K562 (cell line): ENCODE data around the gene VPS41. TPM values are rescaled to one million over a fixed set of nuclear protein-coding genes. Genes with fewer than 3 reads are reported as not detected.

Experiments
- ATAC-seq: fragments of 200-7000 bp; cut with Tn5 transposase; 3 replicates; pipeline ENCODE4 v1.9.1; 2020; ENCODE audit warnings: moderate library complexity
- BruUV-seq: library from RNA; stranded (reverse); fragments of 400-500 nt; replicated peaks from 2 replicates; lab custom pipeline; 2021; lab: Mats Ljungman, UMichigan
- CTCF ChIA-PET: fragments of 300-600 bp; formaldehyde crosslinking; extraction: SDS; loops from one replicate; lab custom pipeline; 2021; ENCODE audit warnings: low intra/inter-chr PET ratio; lab: Yijun Ruan, JAX
- POLR2A ChIA-PET: fragments of 300-600, 350-650 bp; sonication (Branson Sonifier 250); formaldehyde crosslinking; extraction: SDS; loops from one replicate; lab custom pipeline; 2021; ENCODE audit warnings: antibody characterized with exemption, inconsistent platforms; lab: Yijun Ruan, JAX
- DNase-seq, 4 experiments: peaks; one replicate each; pipeline versions ENCODE4 v3.0.0 to v3.0.0-alpha.2; 2011 to 2018; ENCODE audit warnings: low spot score in 3 of 4, mixed read lengths in 3 of 4; ENCODE audit errors: extremely low read depth in 1 of 4
- FAIRE-seq: peaks from 2 replicates; lab custom pipeline; 2011; peaks lifted over from hg19 to GRCh38; lab: Jason Lieb, UNC
- H2AFZ ChIP-seq: 2 replicates; pipeline ENCODE4 v1.6.0; 2011; ENCODE audit warnings: low read depth, low read length, control low read depth, inconsistent platforms
- H3K27ac ChIP-seq: fragments of 200-600 bp; 3 replicates; pipeline ENCODE4 v1.8.0; 2011; ENCODE audit warnings: low read depth, mild to moderate bottlenecking, control low read depth, inconsistent platforms, low read length, moderate library complexity, mixed read lengths; ENCODE audit errors: extremely low read depth
- H3K27me3 ChIP-seq, 2 experiments: fragments of 300-600 bp in 1 of 2; 2 replicates in 1 of 2; 3 replicates in 1 of 2; pipeline versions ENCODE4 v1.6.0 to v1.8.0; 2011; ENCODE audit warnings: inconsistent platforms in 2 of 2, low read length in 2 of 2, mild to moderate bottlenecking in 1 of 2, mixed read lengths in 1 of 2, moderate library complexity in 1 of 2; ENCODE audit not compliant: control insufficient read depth in 2 of 2, insufficient read depth in 2 of 2
- H3K36me3 ChIP-seq: fragments of 300-600 bp; 3 replicates; pipeline ENCODE4 v1.8.0; 2011; ENCODE audit warnings: mild to moderate bottlenecking, low read length, inconsistent platforms; ENCODE audit not compliant: control insufficient read depth, insufficient read depth
- H3K4me1 ChIP-seq, 2 experiments: fragments of 200-600 bp in 1 of 2; replicated peaks in 1 of 2; 2 replicates in 1 of 2; 3 replicates in 1 of 2; pipeline versions ENCODE4 v1.5.1 to v1.8.0; 2011; ENCODE audit warnings: inconsistent platforms in 2 of 2, low read length in 2 of 2, mild to moderate bottlenecking in 1 of 2, mixed read lengths in 1 of 2, moderate library complexity in 1 of 2; ENCODE audit not compliant: control insufficient read depth in 2 of 2, insufficient read depth in 2 of 2
- H3K4me2 ChIP-seq: 2 replicates; pipeline ENCODE4 v1.6.1; 2011; ENCODE audit warnings: low read length, control low read depth, inconsistent platforms, mixed read lengths; ENCODE audit not compliant: insufficient read depth
- H3K4me3 ChIP-seq: fragments of 200-600 bp; sonication (generic), shearing (Covaris generic); 2 replicates; pipeline ENCODE4 v1.5.1; 2016; ENCODE audit warnings: control low read depth, inconsistent platforms
- H3K79me2 ChIP-seq: fragments of 200-600 bp; 3 replicates; pipeline ENCODE4 v1.8.0; 2011; ENCODE audit warnings: low read length, inconsistent platforms; ENCODE audit not compliant: control insufficient read depth, insufficient read depth
- H3K9ac ChIP-seq, 2 experiments: 2 replicates each; pipeline versions ENCODE4 v1.6.0 to v1.6.1; 2011; ENCODE audit warnings: low read depth in 2 of 2, low read length in 2 of 2, control low read depth in 1 of 2, inconsistent platforms in 1 of 2, mild to moderate bottlenecking in 1 of 2, mixed read lengths in 1 of 2; ENCODE audit not compliant: insufficient read depth in 1 of 2
- H3K9me1 ChIP-seq: one replicate; pipeline ENCODE4 v1.6.0; 2011; ENCODE audit warnings: inconsistent platforms, mild to moderate bottlenecking, low read length, moderate library complexity; ENCODE audit not compliant: control insufficient read depth, insufficient read depth
- H3K9me3 ChIP-seq: replicated peaks from 2 replicates; pipeline ENCODE4 v1.5.1; 2011; ENCODE audit warnings: low read depth, low read length, inconsistent platforms; ENCODE audit not compliant: control insufficient read depth, insufficient read depth
- H4K20me1 ChIP-seq: replicated peaks from 2 replicates; pipeline ENCODE4 v1.6.1; 2011; ENCODE audit warnings: low read length, inconsistent platforms, mixed read lengths; ENCODE audit not compliant: control insufficient read depth, insufficient read depth
- AFF1 ChIP-seq, 2 experiments: fragments of 450-650 bp; IDR thresholded peaks; 2 replicates each; pipeline ENCODE4 v1.6.1; 2018; ENCODE audit warnings: mild to moderate bottlenecking in 2 of 2, low read depth in 1 of 2; ENCODE audit not compliant: partially characterized antibody in 2 of 2
- ATF4 ChIP-seq: fragments of 450-650 bp; formaldehyde crosslinking; IDR thresholded peaks from 2 replicates; pipeline ENCODE4 v1.4.0; 2022; ENCODE audit warnings: mild to moderate bottlenecking, moderate library complexity
- BHLHE40 ChIP-seq: IDR thresholded peaks from 2 replicates; pipeline ENCODE4 v1.6.1; 2011; ENCODE audit warnings: low read length, improper control_type of control experiment
- CBX8 ChIP-seq: fragments of 200-600 bp; sonication (generic); IDR thresholded peaks from 2 replicates; pipeline ENCODE4 v1.6.1; 2012; ENCODE audit warnings: borderline replicate concordance, mixed run types, low read depth, mild to moderate bottlenecking, moderate library complexity, mixed read lengths, low read length, control low read depth, inconsistent platforms; ENCODE audit not compliant: poor library complexity, severe bottlenecking; ENCODE audit errors: extremely low read depth
- STAT6 ChIP-seq: sonication (generic); formaldehyde crosslinking; IDR thresholded peaks from 2 replicates; pipeline ENCODE4 v1.8.1; 2023; ENCODE audit warnings: mild to moderate bottlenecking, missing genetic modification reagents
- TAF1 ChIP-seq: IDR thresholded peaks from 2 replicates; pipeline ENCODE4 v1.6.1; 2011; ENCODE audit warnings: mild to moderate bottlenecking, low read length, moderate library complexity; ENCODE audit not compliant: insufficient read depth, control insufficient read depth, severe bottlenecking; ENCODE audit errors: extremely low read depth
- TCFL5 ChIP-seq: fragments of 250-450 bp; sonication (Bioruptor Pico); conservative IDR thresholded peaks from 2 replicates; pipeline ENCODE4 v1.6.1; 2021; ENCODE audit warnings: mild to moderate bottlenecking, moderate library complexity, matching md5 sums
- ZNF12 ChIP-seq: sonication (generic); formaldehyde crosslinking; IDR thresholded peaks from 2 replicates; pipeline ENCODE4 v1.4.0; 2020; ENCODE audit warnings: mild to moderate bottlenecking, missing genetic modification reagents
- ZNF41 ChIP-seq: fragments of 250-450 bp; sonication (Bioruptor Pico); conservative IDR thresholded peaks from 2 replicates; pipeline ENCODE4 v1.4.0; 2020; ENCODE audit warnings: mild to moderate bottlenecking
- ZNF507 ChIP-seq: conservative IDR thresholded peaks from 2 replicates; pipeline ENCODE4 v1.6.1; 2017; ENCODE audit warnings: missing genetic modification characterization, missing compliant biosample characterization
- ZNF57 ChIP-seq: fragments of 450-650 bp; formaldehyde crosslinking; IDR thresholded peaks from 2 replicates; pipeline ENCODE4 v1.4.0; 2020; ENCODE audit warnings: mild to moderate bottlenecking, moderate library complexity
- WGBS: fragments of 100-300 bp; shearing (Covaris generic); methylation state at CpG from one replicate; pipeline ENCODE4 v1.1.6; 2016; ENCODE audit warnings: low coverage, mixed read lengths; ENCODE audit not compliant: insufficient coverage; ENCODE audit errors: missing lambda C conversion rate; 5-methylcytosine and 5-hydroxymethylcytosine counted together
- in situ Hi-C: fragments of 300-500 bp; cut with MboI; formaldehyde crosslinking; loops from 4 replicates; pipeline ENCODE4 v1.15.0; 2018; ENCODE audit warnings: inconsistent platforms, mixed read lengths
- intact Hi-C: fragments of 100-400 bp; cut with micrococcal nuclease; formaldehyde crosslinking; loops from 2 replicates; pipeline ENCODE4 v1.14.2; 2022
- polyA plus RNA-seq, 8 experiments: library from polyadenylated mRNA; depleted of rRNA in 4 of 8; stranded (reverse) in 5 of 8; unstranded in 3 of 8; fragments of >200 nt; fragmentation: Nextera tagmentation in 2 of 8; fragmentation: Illumina TruSeq in 1 of 8; extraction: Ambion mirVana in 2 of 8; extraction: Trizol in 1 of 8; gene quantifications; 2 replicates each; pipeline versions ENCODE4 v1.2.1 to v1.2.3, GENCODE V29; 2011 to 2014; ENCODE audit warnings: inconsistent platforms in 1 of 8, missing spikeins in 1 of 8
- total RNA-seq, 7 experiments: library from RNA; depleted of rRNA in 6 of 7; stranded (reverse); fragments of >200 nt in 6 of 7; fragmentation: Illumina TruSeq in 2 of 7; extraction: Trizol in 2 of 7; gene quantifications; 2 replicates each; pipeline versions ENCODE4 v1.2.1 to v1.2.3, GENCODE V29; 2011 to 2021; ENCODE audit warnings: low replicate concordance in 1 of 7

Gene VPS41
- total and polyA plus RNA-seq, 9 of the 15 experiments (the other 6 are each of a cell fraction or from before 2014, with no cell fraction given) = 17.7 to 46.8 (median 32.1) TPM

GRCh38 chr7:38844952-38845563, 63.9 kb downstream of the VPS41 start:
- no peak overlapping the region for H2AFZ ChIP-seq
- no peak overlapping the region for H3K4me2 ChIP-seq
- H3K79me2 ChIP-seq = no peaks in the 10 kb centered on the region
- H3K4me3 ChIP-seq = no peak overlapping the region
- no peaks in the 10 kb centered on the region for H3K36me3 ChIP-seq
- H3K9ac ChIP-seq = no peak overlapping the region
- in situ Hi-C loops (no loop called here), intact Hi-C loops (no loop called here)
- H3K9me3 ChIP-seq = no peaks in the 10 kb centered on the region
- no peak overlapping the region for H3K27ac ChIP-seq
- FAIRE-seq = no peak
- peaks cover 0 to 10% of the 10 kb centered on the region in 2 experiments; a peak in 2 of 5 replicates for H3K4me1 ChIP-seq
- ATAC-seq = no peak
- no peak for DNase-seq
- 57% methylated on average over 8 of the region's 8 CpGs for WGBS
- ChIA-PET POLR2A (interaction anchor here (0.5 to 1.3 kb wide), 2 partner anchors 25 to 705 kb away, joined by 3 read pairs; no protein-coding TSS in a partner anchor), CTCF (no interaction called here)
- no peaks in the 10 kb centered on the region for H3K27me3 ChIP-seq
- no peaks in the 10 kb centered on the region for H3K9me1 ChIP-seq
- BruUV-seq = no TSS peak
- H4K20me1 ChIP-seq = peaks cover 3% of the 10 kb centered on the region; the same call in 1 of the 2 replicates
- TF ChIP-seq CBX8 (no peak), ZNF41 (CRISPR knock-in tag) (no peak), ZNF507 (tag) (no peak), ZNF57 (CRISPR knock-in tag) (no peak), ATF4 (CRISPR knock-in tag) (no peak), AFF1 (IDR thresholded peaks at IDR 0.05; ENCODE audit: low read depth in 1 of 2, partially characterized antibody in 2 of 2) (no peak), STAT6 (CRISPR knock-in tag) (no peak), TAF1 (no peak), TCFL5 (no peak), BHLHE40 (no peak), ZNF12 (CRISPR knock-in tag) (no peak)
